Measurements from ENCODE around the gene AOPEP.

DNA sequence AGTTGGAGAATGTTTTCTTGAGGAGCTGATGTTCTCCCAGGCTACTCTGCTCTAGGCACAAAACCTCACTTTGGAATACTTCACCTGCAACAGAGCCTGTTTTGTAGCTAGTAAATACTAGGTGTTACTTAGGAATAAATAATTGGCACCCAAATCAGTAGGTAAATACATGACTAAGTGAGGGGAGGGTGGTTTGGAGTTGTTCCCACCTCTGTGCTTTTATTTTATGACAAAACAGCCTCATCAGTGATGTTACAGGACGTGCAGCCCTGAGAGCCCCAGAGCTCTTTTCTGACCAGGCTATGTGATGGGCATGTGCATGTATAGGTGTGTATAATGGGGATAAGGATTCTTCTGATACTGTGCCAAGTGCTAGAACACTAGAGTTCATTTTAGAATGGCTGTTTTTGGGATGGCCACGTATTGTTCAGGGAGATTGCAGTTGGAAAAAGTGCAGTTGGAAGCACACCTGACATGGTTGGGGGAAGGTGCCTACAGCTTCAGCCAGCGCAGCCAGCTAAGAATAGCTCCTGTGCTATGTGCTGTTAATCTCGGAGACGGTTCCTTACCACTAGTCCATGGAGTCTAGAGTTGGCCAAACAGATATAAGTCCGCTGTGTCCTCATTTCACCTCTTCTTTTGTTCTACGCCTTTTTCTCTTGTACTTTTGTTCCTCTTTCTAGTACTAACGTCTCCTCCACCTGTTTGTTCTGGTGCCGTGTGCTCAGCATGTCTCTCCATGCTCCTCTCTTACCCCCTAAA is 306.3 kb downstream of the AOPEP start:
- TF ChIP-seq EZH2 (IDR thresholded peaks at IDR 0.05; ENCODE audit: low read length, missing control alignments) = no peak
- TF ChIP-seq, protein P1, sequence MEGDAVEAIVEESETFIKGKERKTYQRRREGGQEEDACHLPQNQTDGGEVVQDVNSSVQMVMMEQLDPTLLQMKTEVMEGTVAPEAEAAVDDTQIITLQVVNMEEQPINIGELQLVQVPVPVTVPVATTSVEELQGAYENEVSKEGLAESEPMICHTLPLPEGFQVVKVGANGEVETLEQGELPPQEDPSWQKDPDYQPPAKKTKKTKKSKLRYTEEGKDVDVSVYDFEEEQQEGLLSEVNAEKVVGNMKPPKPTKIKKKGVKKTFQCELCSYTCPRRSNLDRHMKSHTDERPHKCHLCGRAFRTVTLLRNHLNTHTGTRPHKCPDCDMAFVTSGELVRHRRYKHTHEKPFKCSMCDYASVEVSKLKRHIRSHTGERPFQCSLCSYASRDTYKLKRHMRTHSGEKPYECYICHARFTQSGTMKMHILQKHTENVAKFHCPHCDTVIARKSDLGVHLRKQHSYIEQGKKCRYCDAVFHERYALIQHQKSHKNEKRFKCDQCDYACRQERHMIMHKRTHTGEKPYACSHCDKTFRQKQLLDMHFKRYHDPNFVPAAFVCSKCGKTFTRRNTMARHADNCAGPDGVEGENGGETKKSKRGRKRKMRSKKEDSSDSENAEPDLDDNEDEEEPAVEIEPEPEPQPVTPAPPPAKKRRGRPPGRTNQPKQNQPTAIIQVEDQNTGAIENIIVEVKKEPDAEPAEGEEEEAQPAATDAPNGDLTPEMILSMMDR (conservative IDR thresholded peaks at IDR 0.05 in 1 of 2, IDR thresholded peaks at IDR 0.05 in 1 of 2; ENCODE audit: low read depth in 1 of 2, low read length in 2 of 2) = no peak
